ENCODE measurements around the gene EFR3B. TPM values are rescaled to one million over a fixed set of nuclear protein-coding genes. Genes with fewer than 3 reads are reported as not detected.
A peak's percentile ranks its signal among the peaks of the same experiment; 100 is the strongest.

EFR3B gene
- total and polyA plus RNA-seq, 4 donors, result 0.68 to 6.1 (median 3.6) TPM

DNA sequence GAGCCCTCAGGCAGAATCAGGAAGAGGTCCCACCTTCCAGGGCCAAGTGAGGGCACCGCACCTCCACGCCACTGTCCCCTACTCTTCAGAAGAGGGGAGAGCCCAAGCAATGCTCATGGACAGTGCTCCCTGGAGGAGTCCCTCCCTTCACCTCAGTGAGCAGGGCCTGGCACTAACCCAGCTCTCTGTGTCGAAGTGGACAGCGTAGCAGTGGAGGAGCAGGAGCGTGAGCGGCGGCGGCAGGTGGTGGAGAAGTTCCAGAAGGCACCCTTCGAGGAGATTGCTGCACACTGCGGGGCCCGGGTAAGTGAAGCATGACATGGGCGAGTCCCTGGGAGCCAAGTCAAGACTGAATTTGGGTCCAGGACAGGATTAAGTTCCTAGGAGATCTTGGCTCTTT lies 109.8 kb downstream of the EFR3B start:
- H3K4me1 ChIP-seq (ENCODE audit: control insufficient read depth in 5 of 5, insufficient read depth in 5 of 5, low read length in 5 of 5), result no peaks in the 10 kb centered on the region
- ATAC-seq (ENCODE audit: insufficient read depth, low FRiP score) (no peak), DNase-seq (no peak)
- H3K9ac ChIP-seq (ENCODE audit: insufficient read depth in 1 of 2, low read length in 2 of 2), result no peak overlapping the region
- no peak overlapping the region for H3K4me3 ChIP-seq
- no peaks in the 10 kb centered on the region for H3K9me3 ChIP-seq (ENCODE audit: control insufficient read depth in 4 of 4, insufficient read depth in 3 of 4, low read length in 3 of 4)
- H3K36me3 ChIP-seq (ENCODE audit: control insufficient read depth in 4 of 4, insufficient read depth in 4 of 4, low read length in 4 of 4), result no peaks in the 10 kb centered on the region
- H3K27me3 ChIP-seq (ENCODE audit: control insufficient read depth in 3 of 3, insufficient read depth in 3 of 3, low read length in 2 of 3), result no peaks in the 10 kb centered on the region
- H3K27ac ChIP-seq (ENCODE audit: low read depth in 1 of 2, low read length in 1 of 2), result no peak overlapping the region
- WGBS, 2 donors, result 91% methylated on average over 12 of the region's 12 CpGs
- TF ChIP-seq, protein P1, sequence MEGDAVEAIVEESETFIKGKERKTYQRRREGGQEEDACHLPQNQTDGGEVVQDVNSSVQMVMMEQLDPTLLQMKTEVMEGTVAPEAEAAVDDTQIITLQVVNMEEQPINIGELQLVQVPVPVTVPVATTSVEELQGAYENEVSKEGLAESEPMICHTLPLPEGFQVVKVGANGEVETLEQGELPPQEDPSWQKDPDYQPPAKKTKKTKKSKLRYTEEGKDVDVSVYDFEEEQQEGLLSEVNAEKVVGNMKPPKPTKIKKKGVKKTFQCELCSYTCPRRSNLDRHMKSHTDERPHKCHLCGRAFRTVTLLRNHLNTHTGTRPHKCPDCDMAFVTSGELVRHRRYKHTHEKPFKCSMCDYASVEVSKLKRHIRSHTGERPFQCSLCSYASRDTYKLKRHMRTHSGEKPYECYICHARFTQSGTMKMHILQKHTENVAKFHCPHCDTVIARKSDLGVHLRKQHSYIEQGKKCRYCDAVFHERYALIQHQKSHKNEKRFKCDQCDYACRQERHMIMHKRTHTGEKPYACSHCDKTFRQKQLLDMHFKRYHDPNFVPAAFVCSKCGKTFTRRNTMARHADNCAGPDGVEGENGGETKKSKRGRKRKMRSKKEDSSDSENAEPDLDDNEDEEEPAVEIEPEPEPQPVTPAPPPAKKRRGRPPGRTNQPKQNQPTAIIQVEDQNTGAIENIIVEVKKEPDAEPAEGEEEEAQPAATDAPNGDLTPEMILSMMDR (IDR thresholded peaks at IDR 0.05; ENCODE audit: control extremely low read depth, extremely low read depth), result no peak

DNA sequence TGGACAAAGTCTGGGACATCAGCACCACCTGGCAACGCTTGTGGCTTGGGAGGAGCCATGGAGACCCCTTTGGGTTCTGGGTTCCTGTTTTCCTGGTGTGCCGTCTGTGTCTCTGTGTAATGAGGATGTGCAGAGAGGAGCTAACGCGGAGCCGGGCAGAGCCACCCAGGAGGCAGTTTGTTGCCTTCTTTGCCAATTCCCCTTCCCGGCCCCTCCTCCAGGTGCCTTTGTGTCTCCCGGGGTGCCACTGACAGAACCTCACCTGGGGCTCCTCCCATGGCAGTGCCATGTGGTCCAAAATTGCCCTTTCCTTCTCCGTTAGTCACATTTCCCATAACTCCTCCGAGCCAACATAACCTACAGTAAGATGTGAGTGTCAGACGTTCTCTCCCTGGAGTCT lies 113.5 kb downstream of the EFR3B start:
- ATAC-seq (ENCODE audit: insufficient read depth, low FRiP score) (no peak), DNase-seq (no peak)
- TF ChIP-seq, protein P1 (IDR thresholded peaks at IDR 0.05; ENCODE audit: control extremely low read depth, extremely low read depth), result no peak
- Histone ChIP-seq H3K4me3 (no peak overlapping the region), H3K27me3 (ENCODE audit: control insufficient read depth in 3 of 3, insufficient read depth in 3 of 3, low read length in 2 of 3) (no peaks in the 10 kb centered on the region), H3K4me1 (ENCODE audit: control insufficient read depth in 5 of 5, insufficient read depth in 5 of 5, low read length in 5 of 5) (peaks cover 0 to 8% (median 0%) of the 10 kb centered on the region in 5 donors), H3K9ac (ENCODE audit: insufficient read depth in 1 of 2, low read length in 2 of 2) (no peak overlapping the region), H3K27ac (ENCODE audit: low read depth in 1 of 2, low read length in 1 of 2) (no peak overlapping the region), H3K9me3 (ENCODE audit: control insufficient read depth in 4 of 4, insufficient read depth in 3 of 4, low read length in 3 of 4) (no peaks in the 10 kb centered on the region), H3K36me3 (ENCODE audit: control insufficient read depth in 4 of 4, insufficient read depth in 4 of 4, low read length in 4 of 4) (no peaks in the 10 kb centered on the region)
- WGBS, 2 donors, result 89% methylated on average over 10 of the region's 10 CpGs

DNA sequence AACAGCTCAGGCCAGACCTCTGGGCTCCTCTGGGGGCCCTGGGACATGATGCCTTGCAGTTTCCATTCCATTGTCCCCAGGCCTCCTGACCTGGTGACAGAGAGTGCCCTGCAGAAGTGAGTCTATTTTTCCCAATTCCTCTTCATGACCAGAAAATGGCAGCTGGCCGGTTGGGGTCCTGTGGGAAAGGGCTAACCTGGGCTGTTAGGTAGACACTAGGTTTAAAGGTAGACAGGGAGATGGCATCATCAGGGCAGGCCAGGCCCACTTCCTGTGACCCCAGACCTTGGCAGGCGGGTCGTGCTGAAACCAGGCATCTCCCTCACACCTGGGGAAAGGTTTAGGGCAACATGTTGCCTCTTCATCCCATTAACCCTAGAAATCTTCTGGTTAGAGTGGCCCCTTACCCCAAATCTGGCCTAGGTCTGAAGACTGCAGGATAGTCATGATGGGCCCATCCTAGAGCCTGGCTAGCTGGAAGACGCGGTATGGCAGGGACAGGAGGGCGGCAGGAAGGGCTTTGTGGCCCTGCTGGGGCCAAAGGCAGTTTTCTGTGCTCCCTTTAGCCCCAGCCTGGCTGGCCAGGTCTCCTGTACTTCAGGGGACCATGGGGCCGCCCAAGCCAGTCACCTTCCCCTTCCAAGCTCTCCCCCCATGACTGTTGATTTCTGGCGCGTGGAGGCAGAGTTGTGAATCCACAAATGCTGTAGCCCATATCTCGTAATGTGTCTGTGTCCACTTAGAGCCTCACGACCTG lies 116.4 kb downstream of the EFR3B start:
- WGBS, 2 donors, result 94 to 97% methylated on average over 11 of the region's 11 CpGs
- peaks cover 0 to 7% (median 0%) of the 10 kb centered on the region in 4 donors for H3K9me3 ChIP-seq (ENCODE audit: control insufficient read depth in 4 of 4, insufficient read depth in 3 of 4, low read length in 3 of 4)
- H3K36me3 ChIP-seq (ENCODE audit: control insufficient read depth in 4 of 4, insufficient read depth in 4 of 4, low read length in 4 of 4), result no peaks in the 10 kb centered on the region

More for the DNA sequence above, 116.4 kb downstream of the EFR3B start:
- peaks cover 0 to 11% (median 9%) of the 10 kb centered on the region in 5 donors for H3K4me1 ChIP-seq (ENCODE audit: control insufficient read depth in 5 of 5, insufficient read depth in 5 of 5, low read length in 5 of 5)
- H3K27me3 ChIP-seq (ENCODE audit: control insufficient read depth in 3 of 3, insufficient read depth in 3 of 3, low read length in 2 of 3), result peaks cover 0 to 5% (median 0%) of the 10 kb centered on the region in 3 donors
- H3K4me3 ChIP-seq, result no peak overlapping the region
- H3K27ac ChIP-seq (ENCODE audit: low read depth in 1 of 2, low read length in 1 of 2), result no peak overlapping the region
- DNase-seq (peak in 1 of 3 donors; percentile 4), ATAC-seq (ENCODE audit: insufficient read depth, low FRiP score) (no peak)
- TF ChIP-seq, protein P1 (IDR thresholded peaks at IDR 0.05; ENCODE audit: control extremely low read depth, extremely low read depth), result no peak
- no peak overlapping the region for H3K9ac ChIP-seq (ENCODE audit: insufficient read depth in 1 of 2, low read length in 2 of 2)
